Measurements from ENCODE around the gene TMEM59L.

Gene TMEM59L

DNA sequence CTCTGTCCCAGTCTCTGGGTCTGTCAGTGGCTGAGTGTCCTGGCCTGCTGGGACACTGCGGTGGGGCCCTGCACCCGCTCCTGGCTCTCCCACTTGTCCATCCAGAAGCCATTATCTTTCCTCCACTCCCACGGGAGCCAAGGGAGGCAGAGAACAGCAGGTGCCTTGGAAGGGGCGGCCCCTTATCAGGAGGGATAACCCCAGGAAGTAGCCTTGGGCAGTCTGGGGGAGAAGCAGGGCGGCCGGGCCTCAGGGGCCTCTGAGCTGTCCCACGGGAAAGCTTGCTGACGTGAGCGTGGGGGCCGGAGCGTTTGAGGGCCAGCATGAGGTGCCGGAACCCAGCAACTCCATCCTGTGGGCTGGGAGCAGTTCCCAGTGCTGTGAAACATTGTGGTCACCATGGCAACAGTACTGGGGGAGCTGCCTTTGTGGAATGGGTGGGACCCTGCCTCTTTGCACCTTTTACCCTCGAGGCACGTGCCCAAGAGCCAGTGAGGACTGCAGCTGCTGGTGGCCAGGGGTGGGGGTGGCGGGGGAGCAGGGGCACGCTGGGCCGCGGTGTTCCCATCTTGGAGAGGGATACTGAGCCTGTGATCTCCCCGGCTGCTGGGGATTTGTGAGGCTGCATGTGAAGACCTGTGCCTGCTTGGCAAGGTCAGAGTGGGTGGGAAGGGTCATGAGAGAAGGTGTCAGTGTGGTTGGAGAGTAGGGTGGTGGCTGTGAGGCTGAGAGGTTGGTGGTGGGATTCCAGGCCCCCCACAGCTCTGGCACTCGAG lies 45.1 kb downstream of the TMEM59L start:
- DNase-seq (ENCODE audit: low read depth in 2 of 2) = no peak

- no peak for DNase-seq (ENCODE audit: low read depth in 2 of 2)
These were observed 45.7 kb downstream of the TMEM59L start for GRCh38 chr19:18658366-18658855.

DNA sequence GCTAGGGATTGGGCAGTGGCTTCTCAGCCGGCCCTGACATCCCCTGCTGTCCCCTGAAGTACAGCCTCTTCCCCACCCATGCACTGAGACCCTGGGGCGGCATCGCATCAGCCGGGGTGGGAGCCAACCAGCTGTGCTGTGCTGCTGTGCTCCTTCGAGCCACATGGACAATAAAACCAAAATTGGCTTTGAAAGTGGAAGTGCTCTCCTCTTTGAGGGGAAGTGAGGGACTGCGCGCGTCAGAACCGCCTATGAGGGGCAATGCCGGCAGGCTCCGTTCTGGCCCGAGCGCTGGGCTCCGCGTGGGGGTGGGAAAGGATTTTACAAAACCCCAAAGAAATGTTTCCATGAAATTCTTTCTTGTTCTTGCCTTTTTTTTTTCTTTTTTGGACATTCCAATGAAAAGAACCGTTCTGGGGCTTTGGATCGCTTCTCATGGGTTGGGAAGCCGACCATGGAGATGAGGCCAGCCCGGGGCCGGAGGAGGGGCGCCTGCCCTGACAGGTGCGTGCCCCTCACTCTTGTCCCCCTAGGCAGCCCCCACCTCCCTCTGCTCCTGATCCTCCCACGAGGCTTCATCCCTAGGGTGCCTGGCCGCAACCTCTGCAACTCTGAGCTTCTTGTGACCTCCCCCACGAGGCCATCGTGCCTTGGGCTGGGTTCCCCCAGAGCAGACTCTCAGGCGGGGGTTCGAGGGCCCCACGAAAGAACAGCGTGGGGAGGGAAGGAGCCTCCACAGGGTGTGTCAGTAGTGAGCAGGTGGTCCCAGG lies 46.8 kb downstream of the TMEM59L start:
- DNase-seq (ENCODE audit: low read depth in 2 of 2) = no peak

- DNase-seq (ENCODE audit: low read depth in 2 of 2) = no peak
These were observed 47.6 kb downstream of the TMEM59L start for GRCh38 chr19:18660051-18660910.

GRCh38 chr19:18660939-18661670 lies 48.4 kb downstream of the TMEM59L start:
- DNase-seq (ENCODE audit: low read depth in 2 of 2) = no peak

GRCh38 chr19:18662972-18663732 lies 50.5 kb downstream of the TMEM59L start:
- no peak for DNase-seq (ENCODE audit: low read depth in 2 of 2)

- DNase-seq (ENCODE audit: low read depth in 2 of 2) = no peak
These were observed 51.4 kb downstream of the TMEM59L start for GRCh38 chr19:18663940-18664530.

DNA sequence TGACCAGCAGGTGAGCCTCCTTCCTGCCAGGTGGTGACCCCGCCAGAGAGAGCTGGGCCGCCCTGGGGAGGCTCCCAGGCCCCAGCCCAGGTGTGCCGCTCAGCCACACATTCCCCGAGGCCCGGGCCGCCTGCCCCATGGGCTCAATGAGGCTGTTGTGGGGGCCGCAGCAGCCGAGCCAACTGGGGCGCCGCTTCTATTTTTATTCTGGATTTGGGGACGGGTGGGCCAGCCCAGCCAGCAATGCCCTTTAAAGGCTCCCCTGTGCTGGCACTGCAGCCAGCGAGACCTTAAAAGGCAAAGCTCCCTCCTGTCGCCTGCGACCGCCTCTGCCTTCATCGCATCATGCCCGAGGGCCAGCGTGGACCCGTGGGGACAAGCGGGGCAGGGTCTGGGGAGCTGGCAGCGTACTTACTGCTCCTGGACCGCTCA lies 53.1 kb downstream of the TMEM59L start:
- DNase-seq (ENCODE audit: low read depth in 2 of 2) = no peak

GRCh38 chr19:18666317-18666716 lies 53.6 kb downstream of the TMEM59L start:
- DNase-seq (ENCODE audit: low read depth in 2 of 2) = no peak

DNA sequence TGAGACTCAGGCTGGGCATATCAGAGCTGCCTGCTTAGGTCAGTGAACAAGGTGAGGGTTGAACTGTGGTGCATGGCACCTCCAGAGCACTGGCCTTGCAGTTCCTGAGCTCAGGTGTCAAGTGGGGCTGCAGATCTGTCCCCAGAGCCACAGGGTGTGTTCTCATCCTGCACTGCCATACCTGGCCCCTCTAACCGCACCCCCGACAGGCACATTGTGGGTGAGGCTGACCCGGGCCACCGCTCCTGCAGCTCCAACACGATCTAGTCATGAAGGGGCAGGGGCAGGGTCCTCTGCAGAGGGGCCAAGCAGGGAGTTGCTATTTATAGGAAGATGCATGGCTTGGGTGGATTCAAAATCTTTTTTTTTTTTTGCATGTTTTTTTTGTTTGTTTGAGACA lies 54.1 kb downstream of the TMEM59L start:
- DNase-seq (ENCODE audit: low read depth in 2 of 2) = no peak

- DNase-seq (ENCODE audit: low read depth in 2 of 2) = no peak
These were observed 55.0 kb downstream of the TMEM59L start for GRCh38 chr19:18667531-18668251.

DNA sequence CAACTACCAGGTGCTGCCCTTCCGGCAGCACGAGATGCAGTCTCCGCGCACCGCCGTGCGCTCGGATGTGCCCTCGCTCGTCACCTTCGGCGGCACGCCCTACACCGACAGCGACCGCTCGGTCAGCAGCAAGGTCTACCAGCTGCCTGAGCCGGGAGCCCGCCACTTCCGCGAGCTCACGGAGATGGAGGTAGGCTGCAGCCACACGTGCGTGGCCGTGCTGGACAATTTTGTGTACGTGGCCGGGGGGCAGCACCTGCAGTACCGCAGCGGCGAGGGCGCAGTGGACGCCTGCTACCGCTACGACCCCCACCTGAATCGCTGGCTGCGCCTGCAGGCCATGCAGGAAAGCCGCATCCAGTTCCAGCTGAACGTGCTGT lies 55.6 kb downstream of the TMEM59L start:
- no peak for DNase-seq (ENCODE audit: low read depth in 2 of 2)

DNA sequence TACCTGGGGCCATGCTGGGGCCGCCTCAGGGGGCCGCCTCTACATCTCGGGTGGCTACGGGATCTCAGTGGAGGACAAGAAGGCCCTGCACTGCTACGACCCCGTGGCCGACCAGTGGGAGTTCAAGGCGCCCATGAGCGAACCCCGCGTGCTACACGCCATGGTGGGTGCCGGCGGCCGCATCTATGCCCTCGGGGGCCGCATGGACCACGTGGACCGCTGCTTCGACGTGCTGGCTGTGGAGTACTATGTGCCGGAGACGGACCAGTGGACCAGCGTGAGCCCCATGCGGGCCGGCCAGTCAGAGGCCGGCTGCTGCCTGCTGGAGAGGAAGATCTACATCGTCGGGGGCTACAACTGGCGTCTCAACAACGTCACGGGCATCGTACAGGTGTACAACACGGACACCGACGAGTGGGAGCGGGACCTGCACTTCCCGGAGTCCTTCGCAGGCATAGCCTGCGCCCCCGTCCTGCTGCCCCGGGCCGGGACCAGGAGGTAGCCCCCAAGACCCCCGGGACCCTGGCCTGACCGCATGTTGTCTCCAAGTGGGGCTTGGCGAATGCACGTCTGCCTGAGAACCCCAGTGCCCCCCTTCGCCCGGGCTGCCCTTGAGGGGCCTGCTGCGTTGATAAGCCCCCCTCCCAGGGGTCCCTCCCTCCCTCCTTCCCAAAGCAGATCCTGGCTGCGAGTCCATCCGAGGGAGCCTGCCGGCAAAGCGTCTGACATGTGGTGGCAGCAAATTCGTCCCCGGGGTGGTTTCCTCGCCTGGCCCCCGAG lies 56.3 kb downstream of the TMEM59L start:
- DNase-seq (ENCODE audit: low read depth in 2 of 2) = no peak

GRCh38 chr19:18669524-18669817 lies 56.8 kb downstream of the TMEM59L start:
- no peak for DNase-seq (ENCODE audit: low read depth in 2 of 2)

GRCh38 chr19:18669883-18670282 lies 57.2 kb downstream of the TMEM59L start:
- no peak for DNase-seq (ENCODE audit: low read depth in 2 of 2)

GRCh38 chr19:18670312-18670711 lies 57.6 kb downstream of the TMEM59L start:
- no peak for DNase-seq (ENCODE audit: low read depth in 2 of 2)

Measured in stimulated activated CD4-positive, alpha-beta T cell treated with anti-CD3 and anti-CD28 coated beads, Interleukin-4, amount 100 ng/mL, for 48 hours (primary cell).